Activated T-helper 2 cell treated with anti-CD3 and anti-CD28 coated beads, Interferon-gamma antibody, Interleukin-2, Interleukin-4, amounts not matched to agents 10 μg/mL and 5 μg/mL and 100 μg/mL, durations not matched to agents 14 hours and 24 hours and 36 hours (primary cell): ENCODE data around the gene PRKG1. TPM values are rescaled to one million over a fixed set of nuclear protein-coding genes. Genes with fewer than 3 reads are reported as not detected.
"Not testable (repeated sequence)": the region's sequence is repeated elsewhere in the genome, so short reads cannot be mapped to it uniquely, and the experiment has no call there.

Experiments
- DNase-seq: peaks from one replicate; pipeline ENCODE4 v3.0.0; 2021; ENCODE audit warnings: low spot score
- H3K27ac Mint-ChIP-seq: one replicate; pipeline ENCODE4 v1.8.0; 2021; ENCODE audit warnings: mixed read lengths
- H3K27me3 Mint-ChIP-seq: one replicate; pipeline ENCODE4 v1.8.0; 2021; ENCODE audit warnings: low read depth, mixed read lengths
- H3K36me3 Mint-ChIP-seq: one replicate; pipeline ENCODE4 v1.8.0; 2021; ENCODE audit warnings: low read depth, mixed read lengths
- H3K4me1 Mint-ChIP-seq: one replicate; pipeline ENCODE4 v1.8.0; 2021; ENCODE audit warnings: low read depth, mixed read lengths
- H3K4me3 Mint-ChIP-seq: one replicate; pipeline ENCODE4 v1.8.0; 2021; ENCODE audit warnings: low read depth, mild to moderate bottlenecking, moderate library complexity, mixed read lengths
- H3K9me3 Mint-ChIP-seq: one replicate; pipeline ENCODE4 v1.8.0; 2021; ENCODE audit warnings: mixed read lengths
- intact Hi-C: fragments of 100-400 bp; cut with micrococcal nuclease; formaldehyde crosslinking; loops from one replicate; pipeline ENCODE4 v1.15.1; 2023
- total RNA-seq: library from RNA; stranded (reverse); gene quantifications from 2 replicates; pipeline ENCODE4 v1.2.3, GENCODE V29; 2022

PRKG1 gene
- total RNA-seq, 1 donor from 2014 or later, result not detected

- DNase-seq, H3K4me1 Mint-ChIP-seq, H3K27me3 Mint-ChIP-seq, intact Hi-C loops, H3K36me3 Mint-ChIP-seq, H3K27ac Mint-ChIP-seq, H3K9me3 Mint-ChIP-seq, H3K4me3 Mint-ChIP-seq: not testable (repeated sequence)
Observed at GRCh38 chr10:52039002-52039793, 964.9 kb downstream of the PRKG1 start.

DNA sequence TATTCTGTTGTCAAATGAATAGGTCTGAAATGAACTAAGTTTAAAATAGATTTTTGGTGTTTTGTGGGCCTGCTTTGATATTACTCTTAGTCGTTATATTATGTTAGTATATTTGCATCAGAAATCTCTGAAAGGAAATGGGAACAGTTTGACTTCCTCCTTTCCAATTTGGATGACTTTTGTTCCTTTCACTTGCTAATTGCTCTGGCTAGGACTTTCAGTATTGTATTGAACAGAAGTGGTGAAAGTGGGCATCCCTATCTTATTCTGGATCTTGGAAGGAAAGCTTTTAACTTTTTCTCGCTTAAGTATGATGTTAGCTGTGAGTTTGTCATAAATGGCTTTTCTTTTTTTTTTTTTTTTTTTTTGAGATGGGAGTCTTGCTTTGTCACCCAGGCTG, 966.2 kb downstream of the PRKG1 start:
- no peak for DNase-seq
- intact Hi-C loops, result no loop called here
- Mint-ChIP-seq H3K27me3 (no peaks in the 10 kb centered on the region), H3K4me1 (no peaks in the 10 kb centered on the region), H3K27ac (no peak overlapping the region), H3K9me3 (no peaks in the 10 kb centered on the region), H3K4me3 (no peak overlapping the region), H3K36me3 (no peaks in the 10 kb centered on the region)

- no peaks in the 10 kb centered on the region for H3K9me3 Mint-ChIP-seq
- no peaks in the 10 kb centered on the region for H3K36me3 Mint-ChIP-seq
- DNase-seq, result no peak
- no peaks in the 10 kb centered on the region for H3K4me1 Mint-ChIP-seq
- no peak overlapping the region for H3K27ac Mint-ChIP-seq
- H3K4me3 Mint-ChIP-seq, result no peak overlapping the region
- no peaks in the 10 kb centered on the region for H3K27me3 Mint-ChIP-seq
- intact Hi-C loops, result no loop called here
Observed at GRCh38 chr10:52043811-52044210, 969.5 kb downstream of the PRKG1 start.

- Mint-ChIP-seq H3K4me3 (no peak overlapping the region), H3K4me1 (no peaks in the 10 kb centered on the region), H3K27me3 (no peaks in the 10 kb centered on the region), H3K9me3 (no peaks in the 10 kb centered on the region), H3K27ac (no peak overlapping the region), H3K36me3 (no peaks in the 10 kb centered on the region)
- intact Hi-C loops, result no loop called here
- no peak for DNase-seq
Observed at GRCh38 chr10:52048051-52048450, 973.8 kb downstream of the PRKG1 start.

GRCh38 chr10:52050429-52051047, 976.3 kb downstream of the PRKG1 start:
- H3K36me3 Mint-ChIP-seq, result no peaks in the 10 kb centered on the region
- H3K4me3 Mint-ChIP-seq, result no peak overlapping the region
- no peak for DNase-seq
- intact Hi-C loops, result no loop called here
- no peak overlapping the region for H3K27ac Mint-ChIP-seq
- no peaks in the 10 kb centered on the region for H3K27me3 Mint-ChIP-seq
- H3K9me3 Mint-ChIP-seq, result no peaks in the 10 kb centered on the region
- no peaks in the 10 kb centered on the region for H3K4me1 Mint-ChIP-seq

DNA sequence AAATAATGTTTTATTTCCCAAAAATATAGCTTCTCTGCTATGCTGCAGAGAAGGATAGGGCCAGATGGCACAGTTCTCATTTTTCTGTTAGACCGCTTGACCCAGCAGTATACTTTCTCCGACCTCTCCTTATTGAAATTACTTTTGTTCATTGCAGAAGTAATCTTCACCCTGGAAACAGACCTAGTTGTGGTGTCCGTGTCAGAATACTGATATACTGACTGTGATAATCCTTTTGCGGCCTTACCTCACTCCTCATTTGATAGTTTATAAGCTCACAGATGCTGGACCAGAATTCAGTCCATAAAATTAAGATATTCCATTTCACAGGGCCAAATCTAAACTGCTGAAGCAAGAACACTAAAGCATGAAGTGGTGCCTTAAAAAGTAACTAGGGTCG, 979.2 kb downstream of the PRKG1 start:
- Mint-ChIP-seq H3K4me3 (no peak overlapping the region), H3K27ac (no peak overlapping the region), H3K4me1 (no peaks in the 10 kb centered on the region), H3K36me3 (no peaks in the 10 kb centered on the region), H3K9me3 (no peaks in the 10 kb centered on the region), H3K27me3 (no peaks in the 10 kb centered on the region)
- no peak for DNase-seq
- intact Hi-C loops, result no loop called here

DNA sequence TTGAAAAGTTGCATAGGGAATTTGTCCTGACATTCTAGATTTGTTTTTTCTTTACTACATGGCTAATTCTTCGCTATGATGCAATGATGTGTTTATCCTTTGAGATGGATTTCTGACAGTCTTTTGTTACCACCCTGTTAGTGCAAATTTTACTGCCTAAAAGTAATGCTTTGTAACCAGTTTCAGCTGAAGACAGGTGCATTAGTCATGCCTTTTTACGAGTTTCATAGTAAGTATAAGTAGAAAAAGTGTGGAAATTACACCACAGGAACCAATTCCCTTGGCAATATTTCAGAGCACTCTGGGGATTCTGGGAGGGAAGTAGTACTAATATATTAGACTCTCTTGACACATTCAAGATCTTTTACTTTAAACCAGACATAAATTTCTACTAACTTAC, 982.0 kb downstream of the PRKG1 start:
- Mint-ChIP-seq H3K4me3 (no peak overlapping the region), H3K27me3 (no peaks in the 10 kb centered on the region), H3K36me3 (no peaks in the 10 kb centered on the region), H3K9me3 (no peaks in the 10 kb centered on the region), H3K4me1 (no peaks in the 10 kb centered on the region), H3K27ac (no peak overlapping the region)
- DNase-seq, result no peak
- intact Hi-C loops, result no loop called here

GRCh38 chr10:52059089-52059488, 984.8 kb downstream of the PRKG1 start:
- no peaks in the 10 kb centered on the region for H3K4me1 Mint-ChIP-seq
- intact Hi-C loops, result no loop called here
- H3K36me3 Mint-ChIP-seq, result no peaks in the 10 kb centered on the region
- DNase-seq, result no peak
- no peak overlapping the region for H3K27ac Mint-ChIP-seq
- no peaks in the 10 kb centered on the region for H3K27me3 Mint-ChIP-seq
- H3K9me3 Mint-ChIP-seq, result no peaks in the 10 kb centered on the region
- no peak overlapping the region for H3K4me3 Mint-ChIP-seq

DNA sequence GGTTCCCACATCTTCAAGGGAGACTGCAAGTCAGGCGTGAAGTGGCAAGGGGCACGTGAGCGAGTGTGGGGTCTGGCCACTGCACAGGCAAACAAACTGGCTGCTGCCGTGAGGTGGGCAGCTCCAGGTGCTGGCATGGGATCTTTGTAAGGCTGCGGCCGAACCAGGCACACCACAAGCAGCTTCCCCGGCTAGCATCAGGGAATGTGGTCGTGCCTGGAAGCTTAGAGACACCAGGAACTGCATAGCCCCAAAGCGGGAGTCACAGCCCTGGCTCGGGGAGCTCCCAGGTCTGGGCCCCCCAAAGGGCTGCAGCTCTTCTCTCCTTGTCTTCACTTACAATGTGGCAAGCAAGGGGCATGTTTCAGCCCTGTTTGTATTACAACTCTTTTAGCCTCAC, 988.9 kb downstream of the PRKG1 start:
- no peaks in the 10 kb centered on the region for H3K4me1 Mint-ChIP-seq
- no peaks in the 10 kb centered on the region for H3K27me3 Mint-ChIP-seq
- no peak overlapping the region for H3K4me3 Mint-ChIP-seq
- no peaks in the 10 kb centered on the region for H3K9me3 Mint-ChIP-seq
- H3K36me3 Mint-ChIP-seq, result no peaks in the 10 kb centered on the region
- intact Hi-C loops, result no loop called here
- H3K27ac Mint-ChIP-seq, result no peak overlapping the region
- DNase-seq, result no peak

- no peak for DNase-seq
- Mint-ChIP-seq H3K27ac (no peak overlapping the region), H3K27me3 (no peaks in the 10 kb centered on the region), H3K36me3 (no peaks in the 10 kb centered on the region), H3K9me3 (no peaks in the 10 kb centered on the region), H3K4me3 (no peak overlapping the region), H3K4me1 (no peaks in the 10 kb centered on the region)
- intact Hi-C loops, result no loop called here
Observed at GRCh38 chr10:52064084-52064845, 990.0 kb downstream of the PRKG1 start.

DNA sequence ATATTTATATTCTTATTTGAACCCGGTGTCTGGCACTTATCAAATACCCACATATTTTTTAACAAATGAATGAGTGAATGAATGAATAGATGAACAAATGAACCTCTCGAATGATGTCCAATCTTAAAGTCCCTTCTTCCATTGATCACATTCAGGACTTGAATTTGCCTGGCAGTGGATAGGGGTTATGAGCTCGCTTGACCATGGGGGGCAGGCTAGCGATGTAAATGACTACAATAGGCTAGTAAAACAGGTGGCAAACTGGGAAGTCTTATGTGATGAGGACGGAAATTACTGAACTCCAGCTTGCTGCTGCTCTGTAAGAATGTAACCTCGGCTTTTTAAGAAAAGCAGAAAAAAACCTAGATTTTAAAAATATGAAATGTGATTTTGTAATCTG, 992.1 kb downstream of the PRKG1 start:
- H3K27ac Mint-ChIP-seq, result no peak overlapping the region
- no peak for DNase-seq
- H3K4me3 Mint-ChIP-seq, result no peak overlapping the region
- no peaks in the 10 kb centered on the region for H3K36me3 Mint-ChIP-seq
- intact Hi-C loops, result no loop called here
- no peaks in the 10 kb centered on the region for H3K27me3 Mint-ChIP-seq
- H3K9me3 Mint-ChIP-seq, result no peaks in the 10 kb centered on the region
- peaks cover under 1% of the 10 kb centered on the region for H3K4me1 Mint-ChIP-seq

GRCh38 chr10:52068485-52068884, 994.2 kb downstream of the PRKG1 start:
- intact Hi-C loops, result no loop called here
- no peak overlapping the region for H3K4me3 Mint-ChIP-seq
- no peaks in the 10 kb centered on the region for H3K9me3 Mint-ChIP-seq
- H3K36me3 Mint-ChIP-seq, result no peaks in the 10 kb centered on the region
- no peaks in the 10 kb centered on the region for H3K27me3 Mint-ChIP-seq
- no peak overlapping the region for H3K27ac Mint-ChIP-seq
- H3K4me1 Mint-ChIP-seq, result peaks cover 4% of the 10 kb centered on the region
- DNase-seq, result no peak

- Mint-ChIP-seq H3K9me3 (no peaks in the 10 kb centered on the region), H3K4me1 (peaks cover 4% of the 10 kb centered on the region), H3K27me3 (no peaks in the 10 kb centered on the region), H3K4me3 (no peak overlapping the region), H3K36me3 (no peaks in the 10 kb centered on the region), H3K27ac (no peak overlapping the region)
- DNase-seq, result no peak
- intact Hi-C loops, result no loop called here
Observed at GRCh38 chr10:52071814-52072213, 997.5 kb downstream of the PRKG1 start.
